ENCODE results near the gene FGG. TPM values are rescaled to one million over a fixed set of nuclear protein-coding genes. Genes with fewer than 3 reads are reported as not detected.

Gene FGG
- total RNA-seq, 1 donor from 2014 or later: not detected

GRCh38 chr4:154623995-154624394 is 11.5 kb upstream of the FGG start:
- TF ChIP-seq CTCF (IDR thresholded peaks at IDR 0.05; ENCODE audit: insufficient read depth, low read length, poor library complexity, severe bottlenecking): no peak
- DNase-seq (ENCODE audit: low read depth): no peak
- no peaks in the 10 kb centered on the region for H3K36me3 ChIP-seq (ENCODE audit: control insufficient read depth, insufficient read depth, low read length)
- H3K4me3 ChIP-seq (ENCODE audit: low read depth, low read length): no peak overlapping the region
- no peaks in the 10 kb centered on the region for H3K27me3 ChIP-seq (ENCODE audit: control insufficient read depth, insufficient read depth, low read length)

GRCh38 chr4:154623436-154623835 is 11.0 kb upstream of the FGG start:
- no peak for TF ChIP-seq CTCF (IDR thresholded peaks at IDR 0.05; ENCODE audit: insufficient read depth, low read length, poor library complexity, severe bottlenecking)
- no peak for DNase-seq (ENCODE audit: low read depth)
- Histone ChIP-seq H3K27me3 (ENCODE audit: control insufficient read depth, insufficient read depth, low read length) (no peaks in the 10 kb centered on the region), H3K4me3 (ENCODE audit: low read depth, low read length) (no peak overlapping the region), H3K36me3 (ENCODE audit: control insufficient read depth, insufficient read depth, low read length) (no peaks in the 10 kb centered on the region)

GRCh38 chr4:154622598-154622997 is 10.1 kb upstream of the FGG start:
- DNase-seq (ENCODE audit: low read depth): no peak
- no peak overlapping the region for H3K4me3 ChIP-seq (ENCODE audit: low read depth, low read length)
- TF ChIP-seq CTCF (IDR thresholded peaks at IDR 0.05; ENCODE audit: insufficient read depth, low read length, poor library complexity, severe bottlenecking): peak; percentile 66

GRCh38 chr4:154620111-154620510 is 7.7 kb upstream of the FGG start:
- no peaks in the 10 kb centered on the region for H3K27me3 ChIP-seq (ENCODE audit: control insufficient read depth, insufficient read depth, low read length)
- no peak for DNase-seq (ENCODE audit: low read depth)
- H3K36me3 ChIP-seq (ENCODE audit: control insufficient read depth, insufficient read depth, low read length): no peaks in the 10 kb centered on the region
- TF ChIP-seq CTCF (IDR thresholded peaks at IDR 0.05; ENCODE audit: insufficient read depth, low read length, poor library complexity, severe bottlenecking): no peak
- no peak overlapping the region for H3K4me3 ChIP-seq (ENCODE audit: low read depth, low read length)

More at GRCh38 chr4:154622598-154622997, 10.1 kb upstream of the FGG start:
- no peaks in the 10 kb centered on the region for H3K27me3 ChIP-seq (ENCODE audit: control insufficient read depth, insufficient read depth, low read length)
- no peaks in the 10 kb centered on the region for H3K36me3 ChIP-seq (ENCODE audit: control insufficient read depth, insufficient read depth, low read length)

- DNase-seq (ENCODE audit: low read depth): no peak
- H3K27me3 ChIP-seq (ENCODE audit: control insufficient read depth, insufficient read depth, low read length): no peaks in the 10 kb centered on the region
- TF ChIP-seq CTCF (IDR thresholded peaks at IDR 0.05; ENCODE audit: insufficient read depth, low read length, poor library complexity, severe bottlenecking): peak; percentile 79
- no peak overlapping the region for H3K4me3 ChIP-seq (ENCODE audit: low read depth, low read length)
- H3K36me3 ChIP-seq (ENCODE audit: control insufficient read depth, insufficient read depth, low read length): no peaks in the 10 kb centered on the region
These were observed 6.4 kb upstream of the FGG start for GRCh38 chr4:154618708-154619315.

- no peaks in the 10 kb centered on the region for H3K36me3 ChIP-seq (ENCODE audit: control insufficient read depth, insufficient read depth, low read length)
- H3K27me3 ChIP-seq (ENCODE audit: control insufficient read depth, insufficient read depth, low read length): no peaks in the 10 kb centered on the region
These were observed 5.4 kb upstream of the FGG start for GRCh38 chr4:154617820-154618317.

More at GRCh38 chr4:154617820-154618317, 5.4 kb upstream of the FGG start:
- H3K4me3 ChIP-seq (ENCODE audit: low read depth, low read length): no peak overlapping the region
- DNase-seq (ENCODE audit: low read depth): no peak
- no peak for TF ChIP-seq CTCF (IDR thresholded peaks at IDR 0.05; ENCODE audit: insufficient read depth, low read length, poor library complexity, severe bottlenecking)

All from kidney epithelial cell (primary cell).